Mesenchymal stem cell (in vitro differentiated cells and primary cell): ENCODE data around the gene DNAL1.

Experiments used
- DNase-seq: peaks from one replicate; pipeline ENCODE4 v3.0.0-alpha.2; 2013
- H2AFZ ChIP-seq: one replicate; pipeline ENCODE4 v1.6.1; 2013; ENCODE audit warnings: low read depth, mild to moderate bottlenecking, control low read depth, inconsistent platforms, low read length, moderate library complexity
- H2AK5ac ChIP-seq: 2 replicates; pipeline ENCODE4 v1.6.1; 2013; ENCODE audit warnings: low read length, moderate library complexity, mild to moderate bottlenecking, inconsistent platforms; ENCODE audit not compliant: severe bottlenecking
- H2BK120ac ChIP-seq: one replicate; pipeline ENCODE4 v1.6.1; 2013; ENCODE audit warnings: low read depth, mild to moderate bottlenecking, inconsistent platforms, low read length, moderate library complexity
- H2BK12ac ChIP-seq, 2 experiments: one replicate each; pipeline ENCODE4 v1.6.1; 2013; ENCODE audit warnings: inconsistent platforms in 2 of 2, low read length in 2 of 2, mild to moderate bottlenecking in 2 of 2, moderate library complexity in 2 of 2, control low read depth in 1 of 2
- H2BK15ac ChIP-seq: one replicate; pipeline ENCODE4 v1.6.1; 2013; ENCODE audit warnings: mild to moderate bottlenecking, low read depth, inconsistent platforms; ENCODE audit not compliant: poor library complexity, severe bottlenecking
- H2BK5ac ChIP-seq: 2 replicates; pipeline ENCODE4 v1.6.1; 2013; ENCODE audit warnings: low read depth, mild to moderate bottlenecking, low read length, control low read depth, inconsistent platforms; ENCODE audit not compliant: poor library complexity, severe bottlenecking
- H3K14ac ChIP-seq, 2 experiments: one replicate each; pipeline ENCODE4 v1.6.1; 2013; ENCODE audit warnings: inconsistent platforms in 2 of 2, low read length in 2 of 2, control low read depth in 1 of 2, mild to moderate bottlenecking in 1 of 2, moderate library complexity in 1 of 2
- H3K18ac ChIP-seq, 2 experiments: one replicate each; pipeline ENCODE4 v1.6.1; 2013; ENCODE audit warnings: inconsistent platforms in 2 of 2, low read length in 2 of 2, control low read depth in 1 of 2, low read depth in 1 of 2, mild to moderate bottlenecking in 1 of 2
- H3K23ac ChIP-seq, 2 experiments: one replicate each; pipeline ENCODE4 v1.6.1; 2013; ENCODE audit warnings: inconsistent platforms in 2 of 2, low read length in 2 of 2, mild to moderate bottlenecking in 2 of 2, moderate library complexity in 2 of 2, control low read depth in 1 of 2
- H3K27ac ChIP-seq: 2 replicates; pipeline ENCODE4 v1.5.1; 2013; ENCODE audit warnings: mild to moderate bottlenecking, moderate library complexity, low read length, control low read depth, inconsistent platforms; ENCODE audit not compliant: poor library complexity, severe bottlenecking
- H3K27me3 ChIP-seq, 2 experiments: 2 replicates each; pipeline versions ENCODE4 v1.6.1 to v1.7.0; 2013; ENCODE audit warnings: low read length in 2 of 2, mild to moderate bottlenecking in 2 of 2, moderate library complexity in 2 of 2, control low read depth in 1 of 2, inconsistent platforms in 1 of 2; ENCODE audit not compliant: control insufficient read depth in 1 of 2, insufficient read depth in 1 of 2
- H3K36me3 ChIP-seq, 2 experiments: 2 replicates each; pipeline versions ENCODE4 v1.6.1 to v1.7.0; 2013; ENCODE audit warnings: low read length in 2 of 2, control low read depth in 1 of 2, inconsistent platforms in 1 of 2, low read depth in 1 of 2, mild to moderate bottlenecking in 1 of 2; ENCODE audit not compliant: insufficient read depth in 2 of 2, control insufficient read depth in 1 of 2
- H3K4ac ChIP-seq, 2 experiments: one replicate each; pipeline ENCODE4 v1.6.1; 2013; ENCODE audit warnings: inconsistent platforms in 2 of 2, low read length in 2 of 2, mild to moderate bottlenecking in 2 of 2, moderate library complexity in 2 of 2, control low read depth in 1 of 2, low read depth in 1 of 2
- H3K4me1 ChIP-seq: 2 replicates; pipeline ENCODE4 v1.6.1; 2013; ENCODE audit warnings: low read depth, low read length, control low read depth; ENCODE audit not compliant: control insufficient read depth, insufficient read depth
- H3K4me2 ChIP-seq: 2 replicates; pipeline ENCODE4 v1.6.1; 2013; ENCODE audit warnings: low read length, mild to moderate bottlenecking, inconsistent platforms; ENCODE audit not compliant: poor library complexity, severe bottlenecking
- H3K4me3 ChIP-seq, 2 experiments: 2 replicates each; pipeline versions ENCODE4 v1.5.1 to v1.7.0; 2013; ENCODE audit warnings: low read length in 2 of 2, mild to moderate bottlenecking in 2 of 2, control low read depth in 1 of 2, low read depth in 1 of 2; ENCODE audit not compliant: insufficient read depth in 1 of 2
- H3K79me1 ChIP-seq: replicated peaks from 2 replicates; pipeline ENCODE4 v1.6.1; 2013; ENCODE audit warnings: mild to moderate bottlenecking, control low read depth, low read length, inconsistent platforms; ENCODE audit not compliant: poor library complexity, severe bottlenecking
- H3K9ac ChIP-seq: 2 replicates; pipeline ENCODE4 v1.7.0; 2013; ENCODE audit warnings: mild to moderate bottlenecking, low read length, moderate library complexity
- H3K9me3 ChIP-seq: 2 replicates; pipeline ENCODE4 v1.7.0; 2013; ENCODE audit warnings: mild to moderate bottlenecking, low read length; ENCODE audit not compliant: control insufficient read depth
- H4K8ac ChIP-seq: one replicate; pipeline ENCODE4 v1.6.1; 2013; ENCODE audit warnings: inconsistent platforms, mild to moderate bottlenecking, low read length, moderate library complexity
- H4K91ac ChIP-seq: one replicate; pipeline ENCODE4 v1.6.1; 2013; ENCODE audit warnings: mild to moderate bottlenecking, low read length, inconsistent platforms
- WGBS: methylation state at CpG from one replicate; pipeline ENCODE4 v1.1.7; 2013; ENCODE audit warnings: mixed read lengths; 5-methylcytosine and 5-hydroxymethylcytosine counted together

The DNAL1 gene

GRCh38 chr14:73613419-73613963, 31.3 kb upstream of the DNAL1 start:
- DNase-seq = no peak
- no peak overlapping the region for H4K8ac ChIP-seq
- H3K9me3 ChIP-seq = no peaks in the 10 kb centered on the region
- H3K79me1 ChIP-seq = no peaks in the 10 kb centered on the region
- no peak overlapping the region for H2BK5ac ChIP-seq
- no peak overlapping the region for H3K4me2 ChIP-seq
- no peaks in the 10 kb centered on the region for H3K36me3 ChIP-seq
- H3K23ac ChIP-seq = no peak overlapping the region
- H2AK5ac ChIP-seq = no peak overlapping the region
- no peaks in the 10 kb centered on the region for H3K27me3 ChIP-seq
- no peak overlapping the region for H3K4ac ChIP-seq
- H3K14ac ChIP-seq = no peak overlapping the region
- no peak overlapping the region for H4K91ac ChIP-seq
- no peak overlapping the region for H3K18ac ChIP-seq
- H3K4me1 ChIP-seq = peaks cover 3% of the 10 kb centered on the region
- no peak overlapping the region for H3K4me3 ChIP-seq
- H2AFZ ChIP-seq = no peak overlapping the region
- H3K9ac ChIP-seq = peak overlapping the region; percentile 77
- no peak overlapping the region for H2BK15ac ChIP-seq
- no peak overlapping the region for H2BK12ac ChIP-seq
- H3K27ac ChIP-seq = no peak overlapping the region
- 100% methylated on average over 1 of the region's 3 CpGs for WGBS
- no peak overlapping the region for H2BK120ac ChIP-seq

GRCh38 chr14:73616831-73617230, 28.0 kb upstream of the DNAL1 start:
- no peak overlapping the region for H2AK5ac ChIP-seq
- no peak overlapping the region for H3K14ac ChIP-seq
- no peak overlapping the region for H3K18ac ChIP-seq
- no peak overlapping the region for H3K27ac ChIP-seq
- peaks cover 4% of the 10 kb centered on the region for H3K4me1 ChIP-seq
- H3K9me3 ChIP-seq = no peaks in the 10 kb centered on the region
- no peak overlapping the region for H3K4ac ChIP-seq
- H2BK12ac ChIP-seq = no peak overlapping the region
- H2BK15ac ChIP-seq = no peak overlapping the region
- no peak overlapping the region for H3K4me3 ChIP-seq
- H3K36me3 ChIP-seq = no peaks in the 10 kb centered on the region
- no peak overlapping the region for H3K23ac ChIP-seq
- no peak overlapping the region for H2AFZ ChIP-seq
- no peak for DNase-seq
- no peak overlapping the region for H3K4me2 ChIP-seq
- H2BK120ac ChIP-seq = no peak overlapping the region
- no peaks in the 10 kb centered on the region for H3K79me1 ChIP-seq
- H4K8ac ChIP-seq = no peak overlapping the region
- 66% methylated on average over 4 of the region's 4 CpGs for WGBS
- H3K9ac ChIP-seq = no peak overlapping the region
- no peak overlapping the region for H2BK5ac ChIP-seq
- peaks cover 0 to 4% of the 10 kb centered on the region in 2 experiments for H3K27me3 ChIP-seq
- H4K91ac ChIP-seq = no peak overlapping the region

GRCh38 chr14:73619524-73619923, 25.3 kb upstream of the DNAL1 start:
- Histone ChIP-seq H3K27ac (no peak overlapping the region), H3K23ac (no peak overlapping the region), H3K18ac (no peak overlapping the region), H2AFZ (no peak overlapping the region), H3K4me2 (no peak overlapping the region), H4K8ac (no peak overlapping the region), H3K9ac (no peak overlapping the region), H4K91ac (no peak overlapping the region), H3K36me3 (no peaks in the 10 kb centered on the region), H3K14ac (no peak overlapping the region), H3K27me3 (peaks cover 0 to 4% of the 10 kb centered on the region in 2 experiments), H2AK5ac (no peak overlapping the region), H2BK5ac (no peak overlapping the region), H3K4me3 (no peak overlapping the region), H2BK15ac (no peak overlapping the region), H3K79me1 (no peaks in the 10 kb centered on the region), H3K4me1 (peaks cover 2% of the 10 kb centered on the region), H3K9me3 (no peaks in the 10 kb centered on the region), H2BK12ac (no peak overlapping the region), H3K4ac (no peak overlapping the region), H2BK120ac (no peak overlapping the region)
- 79% methylated on average over 1 of the region's 1 CpG for WGBS
- no peak for DNase-seq

- WGBS = 90% methylated on average over 10 of the region's 10 CpGs
- Histone ChIP-seq H3K27ac (no peak overlapping the region), H2AK5ac (no peak overlapping the region), H3K4me3 (no peak overlapping the region), H3K23ac (no peak overlapping the region), H3K14ac (no peak overlapping the region), H3K4ac (no peak overlapping the region), H3K18ac (no peak overlapping the region), H2BK120ac (no peak overlapping the region), H3K79me1 (no peaks in the 10 kb centered on the region), H3K36me3 (no peaks in the 10 kb centered on the region), H3K9ac (no peak overlapping the region), H4K8ac (no peak overlapping the region), H2BK15ac (no peak overlapping the region), H2BK5ac (no peak overlapping the region), H3K4me1 (peaks cover 2% of the 10 kb centered on the region), H2AFZ (no peak overlapping the region), H3K9me3 (no peaks in the 10 kb centered on the region), H3K4me2 (no peak overlapping the region), H2BK12ac (no peak overlapping the region), H3K27me3 (peaks cover 0 to 4% of the 10 kb centered on the region in 2 experiments), H4K91ac (no peak overlapping the region)
- DNase-seq = no peak
These were observed 24.5 kb upstream of the DNAL1 start for GRCh38 chr14:73620268-73620667.
